Stimulated activated naive CD8-positive, alpha-beta T cell treated with anti-CD3 and anti-CD28 coated beads, Interleukin-15, Interleukin-2, amounts not matched to agents 100 U/mL and 50 U/mL, for 24 hours (primary cell): ENCODE results near the gene KIFC1.

Experiments used
- ATAC-seq: fragments of 150-1000 bp; cut with Tn5 transposase; one replicate; pipeline ENCODE4 v1.10.0; 2021
- DNase-seq: peaks from one replicate; pipeline ENCODE4 v3.0.0; 2021

The KIFC1 gene

GRCh38 chr6:33443025-33443424 is 51.4 kb downstream of the KIFC1 start:
- DNase-seq, result no peak
- no peak for ATAC-seq

- ATAC-seq (no peak), DNase-seq (no peak)
Observed at GRCh38 chr6:33443619-33444504, 52.2 kb downstream of the KIFC1 start.

- no peak for ATAC-seq
- DNase-seq, result no peak
Observed at GRCh38 chr6:33445119-33445603, 53.5 kb downstream of the KIFC1 start.

- DNase-seq (no peak), ATAC-seq (no peak)
Observed at GRCh38 chr6:33446356-33446755, 54.7 kb downstream of the KIFC1 start.

- no peak for DNase-seq
- no peak for ATAC-seq
Observed at GRCh38 chr6:33450434-33450833, 58.8 kb downstream of the KIFC1 start.

GRCh38 chr6:33451606-33452005 is 60.0 kb downstream of the KIFC1 start:
- no peak for ATAC-seq

GRCh38 chr6:33452496-33452895 is 60.9 kb downstream of the KIFC1 start:
- no peak for DNase-seq
- ATAC-seq, result no peak

More at GRCh38 chr6:33451606-33452005, 60.0 kb downstream of the KIFC1 start:
- DNase-seq, result no peak

GRCh38 chr6:33453393-33454008 is 61.9 kb downstream of the KIFC1 start:
- no peak for DNase-seq
- ATAC-seq, result no peak

- DNase-seq (peak; percentile 95), ATAC-seq (peak; percentile 99)
Observed at GRCh38 chr6:33454009-33454946, 62.7 kb downstream of the KIFC1 start, which contains the start of gene ZBTB9. Gene ZBTB9, plus strand, starts transcription at chr6:33454576. Its CDS starts 525 bp downstream, at chr6:33455101.

- DNase-seq (no peak), ATAC-seq (no peak)
Observed at GRCh38 chr6:33455051-33455450, 63.4 kb downstream of the KIFC1 start.

- ATAC-seq, result no peak
Observed at GRCh38 chr6:33456156-33456555, 64.5 kb downstream of the KIFC1 start.

GRCh38 chr6:33458676-33459075 is 67.1 kb downstream of the KIFC1 start:
- DNase-seq, result no peak

More at GRCh38 chr6:33456156-33456555, 64.5 kb downstream of the KIFC1 start:
- no peak for DNase-seq

GRCh38 chr6:33459226-33459625 is 67.6 kb downstream of the KIFC1 start:
- no peak for ATAC-seq
- DNase-seq, result no peak

More at GRCh38 chr6:33458676-33459075, 67.1 kb downstream of the KIFC1 start:
- ATAC-seq, result no peak
